ENCODE measurements around the gene KRT4. TPM values are rescaled to one million over a fixed set of nuclear protein-coding genes. Genes with fewer than 3 reads are reported as not detected.

The KRT4 gene
- total RNA-seq, 6 experiments from 2014 or later: 0.18 to 0.31 (median 0.30) TPM; not detected in 2

DNA sequence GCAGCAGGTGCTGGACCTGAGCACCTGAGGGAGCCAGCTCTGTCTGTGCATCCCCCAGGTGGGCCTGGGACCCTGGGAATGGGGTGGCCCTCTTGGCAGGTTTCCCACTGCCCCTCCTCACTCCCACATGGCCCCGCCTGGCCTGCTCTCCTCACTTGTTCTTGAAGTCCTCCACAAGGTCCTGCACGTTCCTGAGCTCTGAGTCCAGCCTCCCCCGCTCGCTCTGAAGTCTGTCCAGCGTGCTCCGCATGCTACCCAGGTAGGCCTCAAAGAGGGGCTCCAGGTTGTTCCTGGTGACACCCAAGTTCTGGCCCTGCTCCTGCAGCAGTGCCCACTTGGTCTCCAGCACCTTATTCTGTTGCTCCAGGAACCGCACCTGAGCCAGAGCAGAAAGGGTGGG is 17.3 kb upstream of the KRT4 start:
- Mint-ChIP-seq H3K36me3 (ENCODE audit: low read depth) (no peaks in the 10 kb centered on the region), H3K27me3 (ENCODE audit: insufficient read depth) (peaks cover 6% of the 10 kb centered on the region), H3K27ac (no peak overlapping the region), H3K4me1 (ENCODE audit: low read depth) (peaks cover 37% of the 10 kb centered on the region), H3K9me3 (no peaks in the 10 kb centered on the region), H3K4me3 (no peak overlapping the region)
- DNase-seq: no peak
- TF ChIP-seq, protein P1, sequence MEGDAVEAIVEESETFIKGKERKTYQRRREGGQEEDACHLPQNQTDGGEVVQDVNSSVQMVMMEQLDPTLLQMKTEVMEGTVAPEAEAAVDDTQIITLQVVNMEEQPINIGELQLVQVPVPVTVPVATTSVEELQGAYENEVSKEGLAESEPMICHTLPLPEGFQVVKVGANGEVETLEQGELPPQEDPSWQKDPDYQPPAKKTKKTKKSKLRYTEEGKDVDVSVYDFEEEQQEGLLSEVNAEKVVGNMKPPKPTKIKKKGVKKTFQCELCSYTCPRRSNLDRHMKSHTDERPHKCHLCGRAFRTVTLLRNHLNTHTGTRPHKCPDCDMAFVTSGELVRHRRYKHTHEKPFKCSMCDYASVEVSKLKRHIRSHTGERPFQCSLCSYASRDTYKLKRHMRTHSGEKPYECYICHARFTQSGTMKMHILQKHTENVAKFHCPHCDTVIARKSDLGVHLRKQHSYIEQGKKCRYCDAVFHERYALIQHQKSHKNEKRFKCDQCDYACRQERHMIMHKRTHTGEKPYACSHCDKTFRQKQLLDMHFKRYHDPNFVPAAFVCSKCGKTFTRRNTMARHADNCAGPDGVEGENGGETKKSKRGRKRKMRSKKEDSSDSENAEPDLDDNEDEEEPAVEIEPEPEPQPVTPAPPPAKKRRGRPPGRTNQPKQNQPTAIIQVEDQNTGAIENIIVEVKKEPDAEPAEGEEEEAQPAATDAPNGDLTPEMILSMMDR (IDR thresholded peaks at IDR 0.05): no peak

DNA sequence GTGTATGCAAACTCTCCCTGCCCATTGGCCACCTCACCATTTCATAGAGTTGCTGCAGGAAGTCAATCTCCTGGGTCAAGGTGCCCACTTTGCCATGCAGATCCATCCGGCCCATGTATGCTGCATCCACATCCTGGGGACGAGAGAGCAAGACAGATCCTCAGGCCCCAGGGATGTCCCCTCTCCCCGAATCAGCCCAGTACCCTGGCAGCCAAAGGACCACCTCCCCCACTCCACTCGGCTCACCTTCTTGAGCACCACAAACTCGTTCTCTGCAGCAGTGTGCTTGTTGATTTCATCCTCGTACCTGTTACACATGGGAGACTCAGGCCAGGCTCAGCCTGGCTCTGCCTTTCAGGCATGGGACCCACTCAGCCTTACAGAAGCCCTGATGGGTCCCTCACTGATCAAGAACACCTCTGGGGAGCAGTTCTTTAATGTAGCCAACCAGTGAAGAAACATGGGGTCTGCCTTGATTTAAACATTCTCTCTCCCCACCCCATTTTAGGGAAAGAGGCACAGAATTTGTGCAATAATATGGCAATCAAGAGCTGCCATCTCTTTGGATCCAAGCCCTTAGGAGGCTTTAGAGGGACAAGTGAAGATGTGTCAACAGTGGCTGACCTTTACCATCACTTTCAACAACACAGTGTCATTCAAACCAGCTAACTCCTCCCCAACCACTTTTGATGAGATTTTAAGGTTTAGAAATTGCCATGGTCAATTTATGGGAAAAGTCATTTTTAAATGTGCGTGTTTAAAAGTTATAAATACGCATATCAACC is 16.3 kb upstream of the KRT4 start:
- no peak overlapping the region for H3K27ac Mint-ChIP-seq

DNA sequence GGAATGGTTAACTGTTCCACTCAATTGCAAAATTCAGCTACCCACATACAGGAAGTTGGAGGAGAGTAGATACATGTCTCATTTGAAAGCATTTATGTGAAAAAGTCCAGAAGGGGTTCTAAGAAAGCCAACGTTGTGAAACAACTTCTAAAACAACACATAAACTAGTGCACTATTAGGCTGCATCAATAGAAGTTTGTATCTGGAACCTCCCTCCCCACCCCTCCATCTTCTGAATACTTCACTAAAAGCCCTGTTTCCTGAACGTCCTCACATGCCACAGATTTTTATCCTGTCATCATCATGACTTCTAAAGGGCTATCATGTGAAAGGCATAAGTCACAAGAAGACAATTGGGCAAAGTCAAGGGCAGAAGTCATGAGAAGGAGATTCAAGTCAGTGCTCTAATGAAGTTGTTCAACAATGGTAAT is 14.7 kb upstream of the KRT4 start:
- no peak overlapping the region for H3K4me3 Mint-ChIP-seq
- TF ChIP-seq, protein P1 (IDR thresholded peaks at IDR 0.05): no peak
- no peak overlapping the region for H3K27ac Mint-ChIP-seq
- no peak for DNase-seq
- no peaks in the 10 kb centered on the region for H3K9me3 Mint-ChIP-seq
- peaks cover 25% of the 10 kb centered on the region for H3K4me1 Mint-ChIP-seq (ENCODE audit: low read depth)
- H3K36me3 Mint-ChIP-seq (ENCODE audit: low read depth): no peaks in the 10 kb centered on the region
- peaks cover 5% of the 10 kb centered on the region for H3K27me3 Mint-ChIP-seq (ENCODE audit: insufficient read depth)

More for the DNA sequence above, 16.3 kb upstream of the KRT4 start:
- Mint-ChIP-seq H3K4me1 (ENCODE audit: low read depth) (peaks cover 26% of the 10 kb centered on the region), H3K27me3 (ENCODE audit: insufficient read depth) (peaks cover 5% of the 10 kb centered on the region), H3K36me3 (ENCODE audit: low read depth) (no peaks in the 10 kb centered on the region), H3K4me3 (no peak overlapping the region), H3K9me3 (no peaks in the 10 kb centered on the region)
- TF ChIP-seq, protein P1 (IDR thresholded peaks at IDR 0.05): no peak
- DNase-seq: no peak

DNA sequence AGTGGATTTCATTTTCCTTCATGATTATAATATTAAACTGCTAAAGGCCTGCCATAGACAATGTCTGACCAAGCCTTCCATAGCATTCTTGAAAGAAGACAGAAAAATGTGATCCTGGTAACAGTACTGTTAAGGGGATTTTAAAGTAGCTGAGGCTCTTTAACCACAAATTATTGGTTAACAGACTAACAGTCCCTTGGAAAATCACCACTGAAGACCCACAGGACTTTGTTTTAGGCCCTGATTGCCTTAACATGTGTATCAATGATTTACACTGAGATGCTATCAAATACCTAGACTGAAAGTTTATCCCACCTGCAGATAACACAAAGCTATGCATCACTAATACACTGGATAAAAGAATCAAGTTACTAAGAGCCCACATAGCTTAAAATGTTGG is 14.2 kb upstream of the KRT4 start:
- Mint-ChIP-seq H3K4me3 (no peak overlapping the region), H3K27ac (no peak overlapping the region), H3K9me3 (no peaks in the 10 kb centered on the region), H3K36me3 (ENCODE audit: low read depth) (no peaks in the 10 kb centered on the region), H3K4me1 (ENCODE audit: low read depth) (peaks cover 25% of the 10 kb centered on the region), H3K27me3 (ENCODE audit: insufficient read depth) (peaks cover 5% of the 10 kb centered on the region)
- TF ChIP-seq, protein P1 (IDR thresholded peaks at IDR 0.05): no peak
- no peak for DNase-seq

DNA sequence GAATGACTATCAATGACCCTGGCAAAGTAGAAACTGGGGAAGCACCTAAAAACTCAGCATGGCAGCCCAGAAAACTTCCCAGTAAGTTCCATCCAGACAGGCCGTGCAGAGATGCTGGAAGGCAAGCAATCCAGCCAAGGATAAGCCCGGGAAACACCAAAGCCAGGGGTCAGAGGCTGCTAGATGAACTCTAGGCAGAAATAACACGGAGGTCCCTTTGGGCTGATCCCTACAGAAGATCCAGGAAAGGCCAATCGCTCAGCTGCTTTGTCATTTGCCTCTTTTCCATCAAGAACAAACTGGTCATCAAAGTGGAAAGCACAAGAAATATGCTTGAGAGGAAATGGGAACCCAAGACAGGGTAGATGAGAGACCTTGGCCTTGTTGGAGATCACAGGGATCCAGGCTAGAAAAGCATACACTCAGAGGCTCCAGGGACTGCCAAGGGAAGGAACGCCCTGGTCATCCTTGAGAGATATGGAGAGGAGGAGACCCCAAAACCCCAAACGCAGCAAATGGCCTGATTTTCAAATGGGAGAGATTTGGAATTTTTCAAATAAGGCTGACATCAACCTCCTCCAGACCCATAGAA is 13.7 kb upstream of the KRT4 start:
- TF ChIP-seq, protein P1 (IDR thresholded peaks at IDR 0.05): no peak
- Mint-ChIP-seq H3K4me1 (ENCODE audit: low read depth) (peaks cover 30% of the 10 kb centered on the region), H3K4me3 (no peak overlapping the region), H3K9me3 (no peaks in the 10 kb centered on the region), H3K27ac (no peak overlapping the region), H3K27me3 (ENCODE audit: insufficient read depth) (peaks cover 5% of the 10 kb centered on the region), H3K36me3 (ENCODE audit: low read depth) (no peaks in the 10 kb centered on the region)
- DNase-seq: no peak

All from HFFc6 (cell line).